ENCODE results near the gene ALKBH3. TPM values are rescaled to one million over a fixed set of nuclear protein-coding genes. Genes with fewer than 3 reads are reported as not detected.

The ALKBH3 gene
- total RNA-seq, 2 donors from 2014 or later, result 29.3 to 30.0 TPM

GRCh38 chr11:43853781-43854180, 26.9 kb upstream of the ALKBH3 start:
- H3K36me3 ChIP-seq (replicated peaks in 1 of 2; ENCODE audit: insufficient read depth in 1 of 2, low read depth in 2 of 2), result peaks cover 0 to 2% of the 10 kb centered on the region in 2 donors
- intact Hi-C loops (cut with DNase I), result no loop called here
- no peaks in the 10 kb centered on the region for H3K9me3 ChIP-seq
- H3K27ac ChIP-seq, result no peak overlapping the region
- DNase-seq (no peak), ATAC-seq (no peak)
- H3K27me3 ChIP-seq, result no peaks in the 10 kb centered on the region
- H3K4me3 ChIP-seq, result no peak overlapping the region
- no peaks in the 10 kb centered on the region for H3K4me1 ChIP-seq
- TF ChIP-seq CTCF (IDR thresholded peaks at IDR 0.05), result no peak
- no peak for TF ChIP-seq POLR2A (IDR thresholded peaks at IDR 0.05)

GRCh38 chr11:43856993-43857392, 23.6 kb upstream of the ALKBH3 start:
- H3K4me3 ChIP-seq, result no peak overlapping the region
- H3K4me1 ChIP-seq, result no peaks in the 10 kb centered on the region
- no peaks in the 10 kb centered on the region for H3K27me3 ChIP-seq
- WGBS, 2 donors, result 96 to 98% methylated on average over 3 of the region's 3 CpGs
- ATAC-seq, result no peak
- no peak for DNase-seq
- H3K27ac ChIP-seq, result no peak overlapping the region
- H3K36me3 ChIP-seq (replicated peaks in 1 of 2; ENCODE audit: insufficient read depth in 1 of 2, low read depth in 2 of 2), result peaks cover 0 to 2% of the 10 kb centered on the region in 2 donors
- TF ChIP-seq CTCF (IDR thresholded peaks at IDR 0.05) (no peak), POLR2A (IDR thresholded peaks at IDR 0.05) (no peak)
- intact Hi-C loops (cut with DNase I), result no loop called here
- H3K9me3 ChIP-seq, result peaks cover 0 to 7% (median 0%) of the 10 kb centered on the region in 3 donors

GRCh38 chr11:43861141-43861540, 19.5 kb upstream of the ALKBH3 start:
- DNase-seq (no peak), ATAC-seq (no peak)
- H3K9me3 ChIP-seq, result peaks cover 0 to 7% (median 0%) of the 10 kb centered on the region in 3 donors
- no peak overlapping the region for H3K27ac ChIP-seq
- WGBS, 2 donors, result 76 to 79% methylated on average over 2 of the region's 2 CpGs
- H3K4me3 ChIP-seq, result no peak overlapping the region
- H3K4me1 ChIP-seq, result no peaks in the 10 kb centered on the region
- no peaks in the 10 kb centered on the region for H3K27me3 ChIP-seq
- H3K36me3 ChIP-seq (replicated peaks in 1 of 2; ENCODE audit: insufficient read depth in 1 of 2, low read depth in 2 of 2), result no peaks in the 10 kb centered on the region
- intact Hi-C loops (cut with DNase I), result no loop called here
- TF ChIP-seq CTCF (IDR thresholded peaks at IDR 0.05) (no peak), POLR2A (IDR thresholded peaks at IDR 0.05) (no peak)

- DNase-seq (no peak), ATAC-seq (no peak)
- Histone ChIP-seq H3K27me3 (no peaks in the 10 kb centered on the region), H3K4me3 (no peak overlapping the region), H3K4me1 (no peaks in the 10 kb centered on the region), H3K36me3 (replicated peaks in 1 of 2; ENCODE audit: insufficient read depth in 1 of 2, low read depth in 2 of 2) (no peaks in the 10 kb centered on the region), H3K27ac (no peak overlapping the region), H3K9me3 (no peaks in the 10 kb centered on the region)
- TF ChIP-seq CTCF (IDR thresholded peaks at IDR 0.05), result no peak
- WGBS, 2 donors, result 78 to 87% methylated on average over 2 of the region's 2 CpGs
- intact Hi-C loops (cut with DNase I), result no loop called here
These were observed 14.1 kb upstream of the ALKBH3 start for GRCh38 chr11:43866520-43866919.

- DNase-seq (no peak), ATAC-seq (no peak)
These were observed 13.7 kb upstream of the ALKBH3 start for GRCh38 chr11:43866969-43867368.

More at GRCh38 chr11:43866969-43867368, 13.7 kb upstream of the ALKBH3 start:
- Histone ChIP-seq H3K4me3 (no peak overlapping the region), H3K9me3 (no peaks in the 10 kb centered on the region), H3K27ac (no peak overlapping the region), H3K4me1 (no peaks in the 10 kb centered on the region), H3K36me3 (replicated peaks in 1 of 2; ENCODE audit: insufficient read depth in 1 of 2, low read depth in 2 of 2) (no peaks in the 10 kb centered on the region), H3K27me3 (no peaks in the 10 kb centered on the region)
- intact Hi-C loops (cut with DNase I), result no loop called here
- TF ChIP-seq CTCF (IDR thresholded peaks at IDR 0.05) (no peak), POLR2A (IDR thresholded peaks at IDR 0.05) (no peak)
